Dendritic cell treated with granulocyte-macrophage colony-stimulating factor and Interleukin-4, amounts not matched to agents 40 ng/mL and 50 ng/mL, for 4 days (primary cell): ENCODE measurements around the gene CDON.
"Not testable (repeated sequence)": the region's sequence is repeated elsewhere in the genome, so short reads cannot be mapped to it uniquely, and the experiment has no call there.

Experiments used
- H3K27ac Mint-ChIP-seq: one replicate; pipeline ENCODE4 v1.8.0; 2022; ENCODE audit warnings: mild to moderate bottlenecking, mixed read lengths
- H3K27me3 Mint-ChIP-seq: one replicate; pipeline ENCODE4 v1.8.0; 2022; ENCODE audit warnings: mild to moderate bottlenecking, mixed read lengths
- H3K36me3 Mint-ChIP-seq: one replicate; pipeline ENCODE4 v1.8.0; 2022; ENCODE audit warnings: low read depth, mixed read lengths
- H3K4me1 Mint-ChIP-seq: one replicate; pipeline ENCODE4 v1.8.0; 2022; ENCODE audit warnings: low read depth, mixed read lengths
- H3K4me3 Mint-ChIP-seq: one replicate; pipeline ENCODE4 v1.8.0; 2022; ENCODE audit warnings: mild to moderate bottlenecking, moderate library complexity, mixed read lengths
- H3K9me3 Mint-ChIP-seq: one replicate; pipeline ENCODE4 v1.8.0; 2022; ENCODE audit warnings: mixed read lengths
- intact Hi-C: fragments of 100-400 bp; cut with micrococcal nuclease; formaldehyde crosslinking; loops from one replicate; pipeline ENCODE4 v1.15.0; 2022

Gene CDON

GRCh38 chr11:126039485-126040271 lies 23.0 kb downstream of the CDON start:
- no peak overlapping the region for H3K4me3 Mint-ChIP-seq
- H3K27me3 Mint-ChIP-seq, result peaks cover 2% of the 10 kb centered on the region
- intact Hi-C loops, result no loop called here
- no peak overlapping the region for H3K27ac Mint-ChIP-seq
- H3K9me3 Mint-ChIP-seq, result no peaks in the 10 kb centered on the region
- H3K4me1 Mint-ChIP-seq, result no peaks in the 10 kb centered on the region
- no peaks in the 10 kb centered on the region for H3K36me3 Mint-ChIP-seq

- Mint-ChIP-seq H3K27me3 (peaks cover 7% of the 10 kb centered on the region), H3K4me1 (no peaks in the 10 kb centered on the region), H3K4me3 (no peak overlapping the region), H3K9me3 (no peaks in the 10 kb centered on the region), H3K27ac (no peak overlapping the region), H3K36me3 (no peaks in the 10 kb centered on the region)
- intact Hi-C loops, result no loop called here
Measured at GRCh38 chr11:126035718-126036117, 26.9 kb downstream of the CDON start.

- Mint-ChIP-seq H3K4me3 (no peak overlapping the region), H3K4me1 (no peaks in the 10 kb centered on the region), H3K27me3 (peaks cover 7% of the 10 kb centered on the region), H3K9me3 (no peaks in the 10 kb centered on the region), H3K27ac (no peak overlapping the region), H3K36me3 (no peaks in the 10 kb centered on the region)
- intact Hi-C loops, result no loop called here
Measured at GRCh38 chr11:126034933-126035425, 27.7 kb downstream of the CDON start.

GRCh38 chr11:126034039-126034932 lies 28.4 kb downstream of the CDON start:
- Mint-ChIP-seq H3K4me1 (no peaks in the 10 kb centered on the region), H3K27me3 (peaks cover 7% of the 10 kb centered on the region), H3K27ac (no peak overlapping the region), H3K4me3 (no peak overlapping the region), H3K36me3 (no peaks in the 10 kb centered on the region), H3K9me3 (no peaks in the 10 kb centered on the region)
- intact Hi-C loops, result no loop called here

GRCh38 chr11:126032375-126032774 lies 30.3 kb downstream of the CDON start:
- H3K9me3 Mint-ChIP-seq, result no peaks in the 10 kb centered on the region
- H3K36me3 Mint-ChIP-seq, result no peaks in the 10 kb centered on the region
- no peak overlapping the region for H3K4me3 Mint-ChIP-seq
- peaks cover 7% of the 10 kb centered on the region for H3K27me3 Mint-ChIP-seq
- H3K27ac Mint-ChIP-seq, result no peak overlapping the region
- H3K4me1 Mint-ChIP-seq, result no peaks in the 10 kb centered on the region
- intact Hi-C loops, result no loop called here

- peaks cover 8% of the 10 kb centered on the region for H3K27me3 Mint-ChIP-seq
- H3K36me3 Mint-ChIP-seq, result no peaks in the 10 kb centered on the region
- intact Hi-C loops, result no loop called here
- H3K9me3 Mint-ChIP-seq, result no peaks in the 10 kb centered on the region
- H3K4me3 Mint-ChIP-seq, result no peak overlapping the region
- no peak overlapping the region for H3K27ac Mint-ChIP-seq
- H3K4me1 Mint-ChIP-seq, result no peaks in the 10 kb centered on the region
Measured at GRCh38 chr11:126029805-126030204, 32.9 kb downstream of the CDON start.

GRCh38 chr11:126029237-126029636 lies 33.4 kb downstream of the CDON start:
- peaks cover 8% of the 10 kb centered on the region for H3K27me3 Mint-ChIP-seq
- H3K4me3 Mint-ChIP-seq, result no peak overlapping the region
- H3K36me3 Mint-ChIP-seq, result no peaks in the 10 kb centered on the region
- no peaks in the 10 kb centered on the region for H3K9me3 Mint-ChIP-seq
- H3K27ac Mint-ChIP-seq, result no peak overlapping the region
- H3K4me1 Mint-ChIP-seq, result no peaks in the 10 kb centered on the region
- intact Hi-C loops, result no loop called here

GRCh38 chr11:126028534-126028933 lies 34.1 kb downstream of the CDON start:
- H3K4me1 Mint-ChIP-seq, H3K36me3 Mint-ChIP-seq, H3K27ac Mint-ChIP-seq, intact Hi-C loops, H3K27me3 Mint-ChIP-seq, H3K9me3 Mint-ChIP-seq, H3K4me3 Mint-ChIP-seq: not testable (repeated sequence)

- H3K9me3 Mint-ChIP-seq, result no peaks in the 10 kb centered on the region
- intact Hi-C loops, result no loop called here
- peaks cover 2% of the 10 kb centered on the region for H3K27me3 Mint-ChIP-seq
- no peaks in the 10 kb centered on the region for H3K36me3 Mint-ChIP-seq
- H3K4me1 Mint-ChIP-seq, result no peaks in the 10 kb centered on the region
- H3K27ac Mint-ChIP-seq, result no peak overlapping the region
- H3K4me3 Mint-ChIP-seq, result no peak overlapping the region
Measured at GRCh38 chr11:126026579-126026978, 36.1 kb downstream of the CDON start.

- Mint-ChIP-seq H3K36me3 (no peaks in the 10 kb centered on the region), H3K4me1 (no peaks in the 10 kb centered on the region), H3K27ac (no peak overlapping the region), H3K4me3 (no peak overlapping the region), H3K9me3 (no peaks in the 10 kb centered on the region), H3K27me3 (peaks cover 2% of the 10 kb centered on the region)
- intact Hi-C loops, result no loop called here
Measured at GRCh38 chr11:126025822-126026221, 36.8 kb downstream of the CDON start.

- peaks cover 4% of the 10 kb centered on the region for H3K27me3 Mint-ChIP-seq
- intact Hi-C loops, result no loop called here
- H3K36me3 Mint-ChIP-seq, result no peaks in the 10 kb centered on the region
- no peaks in the 10 kb centered on the region for H3K9me3 Mint-ChIP-seq
- H3K4me1 Mint-ChIP-seq, result no peaks in the 10 kb centered on the region
- H3K27ac Mint-ChIP-seq, result no peak overlapping the region
- no peak overlapping the region for H3K4me3 Mint-ChIP-seq
Measured at GRCh38 chr11:126024123-126024522, 38.5 kb downstream of the CDON start.

GRCh38 chr11:126012852-126013251 lies 49.8 kb downstream of the CDON start:
- Mint-ChIP-seq H3K36me3 (no peaks in the 10 kb centered on the region), H3K4me1 (no peaks in the 10 kb centered on the region), H3K27me3 (no peaks in the 10 kb centered on the region), H3K9me3 (no peaks in the 10 kb centered on the region), H3K27ac (no peak overlapping the region), H3K4me3 (no peak overlapping the region)
- intact Hi-C loops, result no loop called here

- H3K36me3 Mint-ChIP-seq, result no peaks in the 10 kb centered on the region
- H3K27ac Mint-ChIP-seq, result no peak overlapping the region
- H3K27me3 Mint-ChIP-seq, result no peaks in the 10 kb centered on the region
- no peaks in the 10 kb centered on the region for H3K4me1 Mint-ChIP-seq
- intact Hi-C loops, result no loop called here
- H3K9me3 Mint-ChIP-seq, result no peaks in the 10 kb centered on the region
- no peak overlapping the region for H3K4me3 Mint-ChIP-seq
Measured at GRCh38 chr11:126011754-126012153, 50.9 kb downstream of the CDON start.

GRCh38 chr11:126011265-126011664 lies 51.4 kb downstream of the CDON start:
- intact Hi-C loops, result no loop called here
- Mint-ChIP-seq H3K9me3 (no peaks in the 10 kb centered on the region), H3K4me3 (no peak overlapping the region), H3K36me3 (no peaks in the 10 kb centered on the region), H3K4me1 (no peaks in the 10 kb centered on the region), H3K27me3 (no peaks in the 10 kb centered on the region), H3K27ac (no peak overlapping the region)
